ENCODE measurements around the gene CELSR1. TPM values are rescaled to one million over a fixed set of nuclear protein-coding genes. Genes with fewer than 3 reads are reported as not detected.
"Not testable (repeated sequence)": the region's sequence is repeated elsewhere in the genome, so short reads cannot be mapped to it uniquely, and the experiment has no call there.

CELSR1 gene
- total and polyA plus RNA-seq, 7 donors, result 0.23 to 5.0 (median 0.82) TPM

DNA sequence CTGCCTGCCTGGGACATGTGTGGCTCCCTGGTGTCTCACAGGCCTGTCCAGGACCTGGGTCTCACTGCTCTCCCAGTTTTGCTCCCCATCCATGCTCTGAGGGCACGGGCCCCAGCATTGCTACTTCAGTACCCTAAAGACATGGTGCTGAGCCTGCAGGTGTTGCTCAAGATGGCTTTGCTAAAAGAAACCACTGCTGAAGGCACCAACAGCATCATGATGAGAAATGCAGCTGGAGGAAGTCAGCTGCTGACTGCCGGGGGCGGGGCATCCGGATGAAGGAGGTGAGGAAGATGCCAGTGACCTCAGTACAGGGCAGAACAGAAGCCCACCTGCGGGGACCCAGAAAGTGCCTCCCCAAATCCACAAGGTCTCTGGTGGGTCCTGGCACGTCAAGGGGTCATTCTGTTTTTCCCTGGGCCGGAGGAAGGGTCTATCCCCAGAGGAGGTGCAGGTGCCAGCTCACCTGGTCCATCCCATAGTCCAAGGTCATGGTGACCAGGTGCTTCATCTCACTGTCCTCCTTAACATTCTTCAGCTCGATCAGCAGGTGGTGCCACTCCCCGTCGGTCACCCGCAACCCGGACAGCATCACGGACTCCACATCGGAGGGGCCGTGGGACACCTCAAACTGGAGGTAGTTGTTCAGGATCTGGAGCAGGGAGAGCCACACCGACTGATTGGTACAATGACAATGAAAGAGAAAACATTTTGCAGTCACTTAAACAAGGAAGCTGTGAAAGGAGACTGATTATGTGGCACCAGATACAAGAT lies 138.0 kb downstream of the CELSR1 start:
- Histone ChIP-seq H3K27ac (no peak overlapping the region), H3K9me3 (no peaks in the 10 kb centered on the region), H3K4me1 (no peaks in the 10 kb centered on the region), H3K27me3 (no peaks in the 10 kb centered on the region), H3K4me3 (no peak overlapping the region), H3K36me3 (no peaks in the 10 kb centered on the region)
- intact Hi-C loops (cut with DNase I), result no loop called here
- DNase-seq, result no peak
- 83% methylated on average over 16 of the region's 16 CpGs for WGBS, 2 donors
- TF ChIP-seq POLR2AphosphoS5 (IDR thresholded peaks at IDR 0.05), result no peak
- TF ChIP-seq, protein P1, sequence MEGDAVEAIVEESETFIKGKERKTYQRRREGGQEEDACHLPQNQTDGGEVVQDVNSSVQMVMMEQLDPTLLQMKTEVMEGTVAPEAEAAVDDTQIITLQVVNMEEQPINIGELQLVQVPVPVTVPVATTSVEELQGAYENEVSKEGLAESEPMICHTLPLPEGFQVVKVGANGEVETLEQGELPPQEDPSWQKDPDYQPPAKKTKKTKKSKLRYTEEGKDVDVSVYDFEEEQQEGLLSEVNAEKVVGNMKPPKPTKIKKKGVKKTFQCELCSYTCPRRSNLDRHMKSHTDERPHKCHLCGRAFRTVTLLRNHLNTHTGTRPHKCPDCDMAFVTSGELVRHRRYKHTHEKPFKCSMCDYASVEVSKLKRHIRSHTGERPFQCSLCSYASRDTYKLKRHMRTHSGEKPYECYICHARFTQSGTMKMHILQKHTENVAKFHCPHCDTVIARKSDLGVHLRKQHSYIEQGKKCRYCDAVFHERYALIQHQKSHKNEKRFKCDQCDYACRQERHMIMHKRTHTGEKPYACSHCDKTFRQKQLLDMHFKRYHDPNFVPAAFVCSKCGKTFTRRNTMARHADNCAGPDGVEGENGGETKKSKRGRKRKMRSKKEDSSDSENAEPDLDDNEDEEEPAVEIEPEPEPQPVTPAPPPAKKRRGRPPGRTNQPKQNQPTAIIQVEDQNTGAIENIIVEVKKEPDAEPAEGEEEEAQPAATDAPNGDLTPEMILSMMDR (IDR thresholded peaks at IDR 0.05), result no peak
- TF ChIP-seq POLR2A (IDR thresholded peaks at IDR 0.05), result no peak
- TF ChIP-seq EP300 (IDR thresholded peaks at IDR 0.05), result no peak

DNA sequence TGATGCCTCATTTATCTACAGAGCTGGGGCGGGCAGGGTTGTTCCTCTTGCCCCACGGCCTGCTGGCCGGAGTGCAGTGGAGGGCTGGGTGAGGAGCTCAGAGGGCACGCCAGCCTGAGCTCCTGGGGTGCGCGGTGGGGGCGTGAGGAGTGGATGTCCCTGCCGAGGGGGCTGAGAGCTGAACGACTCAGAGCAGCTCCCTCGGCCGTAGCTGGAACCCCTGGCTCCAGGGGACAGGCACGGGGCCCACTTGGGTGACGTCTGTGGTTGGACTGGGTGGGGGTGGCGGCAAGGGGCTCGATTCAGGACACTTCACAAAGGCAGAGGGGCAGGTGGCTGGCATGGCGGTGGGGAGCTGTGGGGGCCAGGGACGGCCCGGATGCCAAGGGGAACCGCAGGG lies 139.5 kb downstream of the CELSR1 start:
- H3K4me1 ChIP-seq, result no peaks in the 10 kb centered on the region
- DNase-seq, result no peak
- H3K9me3 ChIP-seq, result no peaks in the 10 kb centered on the region
- 92 to 93% methylated on average over 19 of the region's 19 CpGs for WGBS, 2 donors
- TF ChIP-seq, protein P1 (IDR thresholded peaks at IDR 0.05), result no peak
- TF ChIP-seq POLR2AphosphoS5 (IDR thresholded peaks at IDR 0.05) (no peak), POLR2A (IDR thresholded peaks at IDR 0.05) (no peak), EP300 (IDR thresholded peaks at IDR 0.05) (no peak)
- no peaks in the 10 kb centered on the region for H3K27me3 ChIP-seq
- intact Hi-C loops (cut with DNase I), result no loop called here
- H3K27ac ChIP-seq, result no peak overlapping the region
- no peaks in the 10 kb centered on the region for H3K36me3 ChIP-seq
- no peak overlapping the region for H3K4me3 ChIP-seq

DNA sequence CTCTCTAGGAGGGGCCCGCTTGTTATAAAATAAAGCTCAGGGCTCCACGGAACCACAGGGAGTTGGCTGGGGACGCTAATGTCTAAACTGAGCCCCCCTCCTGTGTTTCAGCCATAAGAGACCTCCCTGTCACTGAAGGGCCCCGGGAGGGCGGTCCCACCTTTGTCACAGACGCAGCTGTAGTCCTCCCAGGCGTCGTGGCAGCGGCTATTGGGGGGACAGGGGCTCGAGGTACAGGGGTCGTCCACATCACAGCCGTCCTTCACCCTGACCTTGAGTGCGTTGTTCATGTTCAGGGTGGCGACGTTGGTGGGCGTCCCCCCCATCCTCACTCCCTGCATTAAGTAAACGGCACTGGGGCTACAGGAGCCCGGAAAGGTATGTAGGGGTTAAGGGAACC lies 139.9 kb downstream of the CELSR1 start:
- no peak for TF ChIP-seq POLR2AphosphoS5 (IDR thresholded peaks at IDR 0.05)
- TF ChIP-seq, protein P1 (IDR thresholded peaks at IDR 0.05), result no peak
- TF ChIP-seq POLR2A (IDR thresholded peaks at IDR 0.05), result no peak
- no peak for TF ChIP-seq EP300 (IDR thresholded peaks at IDR 0.05)
- Histone ChIP-seq H3K27ac (no peak overlapping the region), H3K36me3 (no peaks in the 10 kb centered on the region), H3K27me3 (no peaks in the 10 kb centered on the region), H3K4me3 (no peak overlapping the region), H3K9me3 (no peaks in the 10 kb centered on the region), H3K4me1 (no peaks in the 10 kb centered on the region)
- WGBS, 2 donors, result 88% methylated on average over 18 of the region's 18 CpGs
- intact Hi-C loops (cut with DNase I), result no loop called here
- no peak for DNase-seq

DNA sequence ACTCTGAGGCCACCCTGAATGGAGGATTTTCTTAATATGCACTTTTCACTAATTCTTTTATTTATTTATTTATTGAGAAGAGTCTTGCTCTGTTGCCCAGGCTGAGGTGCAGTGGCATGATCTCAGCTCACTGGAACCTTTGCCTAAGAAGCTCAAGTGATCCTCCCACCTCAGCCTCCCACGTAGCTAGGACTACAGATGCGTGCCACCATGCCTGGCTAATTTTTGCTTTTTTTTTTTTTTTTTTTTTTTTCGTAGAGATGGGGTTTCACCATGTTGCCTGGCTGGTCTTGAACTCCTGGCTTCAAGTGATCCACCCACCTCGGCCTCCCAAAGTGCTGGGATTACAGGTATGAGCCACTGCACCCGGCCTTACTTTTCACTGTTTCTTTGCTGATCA lies 140.4 kb downstream of the CELSR1 start:
- H3K27ac ChIP-seq; H3K36me3 ChIP-seq; H3K27me3 ChIP-seq; H3K4me3 ChIP-seq; H3K9me3 ChIP-seq; DNase-seq; H3K4me1 ChIP-seq; intact Hi-C loops (cut with DNase I): not testable (repeated sequence)
- WGBS, 2 donors, result 80 to 84% methylated on average over 5 of the region's 5 CpGs

DNA sequence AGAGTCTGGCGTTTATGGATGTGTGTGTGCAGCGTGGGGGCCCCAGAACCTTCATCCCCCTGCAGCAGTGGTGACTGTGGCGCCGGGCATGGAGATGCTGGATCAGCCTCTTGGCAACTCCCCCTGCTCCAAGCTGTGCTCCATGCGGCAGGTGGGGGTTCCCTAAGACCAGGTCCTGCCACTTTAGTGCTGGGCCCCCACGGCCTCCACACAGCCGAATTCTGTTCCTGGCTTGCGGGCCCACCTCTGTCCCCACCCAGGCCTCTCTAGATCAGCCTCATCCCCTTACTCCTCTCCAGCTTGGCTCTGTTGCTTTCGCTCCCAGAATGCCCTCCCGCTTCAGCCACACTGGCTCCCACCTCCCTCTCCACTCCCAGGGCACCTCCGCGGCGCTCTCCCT lies 142.3 kb downstream of the CELSR1 start:
- H3K4me3 ChIP-seq, result no peak overlapping the region
- 86 to 91% methylated on average over 13 of the region's 13 CpGs for WGBS, 2 donors

More for the DNA sequence above, 142.3 kb downstream of the CELSR1 start:
- Histone ChIP-seq H3K27me3 (no peaks in the 10 kb centered on the region), H3K36me3 (no peaks in the 10 kb centered on the region), H3K27ac (no peak overlapping the region), H3K4me1 (no peaks in the 10 kb centered on the region), H3K9me3 (no peaks in the 10 kb centered on the region)
- no peak for TF ChIP-seq POLR2A (IDR thresholded peaks at IDR 0.05)
- no peak for TF ChIP-seq POLR2AphosphoS5 (IDR thresholded peaks at IDR 0.05)
- no peak for TF ChIP-seq EP300 (IDR thresholded peaks at IDR 0.05)
- TF ChIP-seq, protein P1 (IDR thresholded peaks at IDR 0.05), result no peak
- DNase-seq, result no peak
- intact Hi-C loops (cut with DNase I), result no loop called here

All from sigmoid colon (tissue), 7 donors.